Activated T-cell treated with anti-CD3 and anti-CD28 coated beads, Interleukin-2, amount 50 U/mL, for 4 hours (primary cell): ENCODE measurements around the gene CNNM2. TPM values are rescaled to one million over a fixed set of nuclear protein-coding genes. Genes with fewer than 3 reads are reported as not detected.
"Not testable (repeated sequence)": the region's sequence is repeated elsewhere in the genome, so short reads cannot be mapped to it uniquely, and the experiment has no call there.

Experiments
- ATAC-seq, 2 donors: fragments of 200-7000 bp; cut with Tn5 transposase; one replicate each; pipeline ENCODE4 v1.10.0; 2021
- DNase-seq: peaks from one replicate; pipeline ENCODE4 v3.0.0-alpha.2; 2020
- H3K27me3 Mint-ChIP-seq: one replicate; pipeline ENCODE4 v1.8.0; 2021; ENCODE audit warnings: low read depth, mixed read lengths
- H3K36me3 Mint-ChIP-seq: one replicate; pipeline ENCODE4 v1.8.0; 2022; ENCODE audit warnings: mixed read lengths; ENCODE audit not compliant: insufficient read depth
- H3K4me1 Mint-ChIP-seq: one replicate; pipeline ENCODE4 v1.8.0; 2021; ENCODE audit warnings: low read depth, mixed read lengths
- H3K4me3 Mint-ChIP-seq: one replicate; pipeline ENCODE4 v1.8.0; 2021; ENCODE audit warnings: mild to moderate bottlenecking, moderate library complexity, mixed read lengths
- H3K9me3 Mint-ChIP-seq: one replicate; pipeline ENCODE4 v1.8.0; 2021; ENCODE audit warnings: mixed read lengths
- total RNA-seq, 3 donors: library from RNA; stranded (reverse); gene quantifications; one replicate each; pipeline ENCODE4 v1.2.1, GENCODE V29; 2021

The CNNM2 gene
- total RNA-seq, 3 donors from 2014 or later = 6.0 to 6.3 (median 6.1) TPM

DNA sequence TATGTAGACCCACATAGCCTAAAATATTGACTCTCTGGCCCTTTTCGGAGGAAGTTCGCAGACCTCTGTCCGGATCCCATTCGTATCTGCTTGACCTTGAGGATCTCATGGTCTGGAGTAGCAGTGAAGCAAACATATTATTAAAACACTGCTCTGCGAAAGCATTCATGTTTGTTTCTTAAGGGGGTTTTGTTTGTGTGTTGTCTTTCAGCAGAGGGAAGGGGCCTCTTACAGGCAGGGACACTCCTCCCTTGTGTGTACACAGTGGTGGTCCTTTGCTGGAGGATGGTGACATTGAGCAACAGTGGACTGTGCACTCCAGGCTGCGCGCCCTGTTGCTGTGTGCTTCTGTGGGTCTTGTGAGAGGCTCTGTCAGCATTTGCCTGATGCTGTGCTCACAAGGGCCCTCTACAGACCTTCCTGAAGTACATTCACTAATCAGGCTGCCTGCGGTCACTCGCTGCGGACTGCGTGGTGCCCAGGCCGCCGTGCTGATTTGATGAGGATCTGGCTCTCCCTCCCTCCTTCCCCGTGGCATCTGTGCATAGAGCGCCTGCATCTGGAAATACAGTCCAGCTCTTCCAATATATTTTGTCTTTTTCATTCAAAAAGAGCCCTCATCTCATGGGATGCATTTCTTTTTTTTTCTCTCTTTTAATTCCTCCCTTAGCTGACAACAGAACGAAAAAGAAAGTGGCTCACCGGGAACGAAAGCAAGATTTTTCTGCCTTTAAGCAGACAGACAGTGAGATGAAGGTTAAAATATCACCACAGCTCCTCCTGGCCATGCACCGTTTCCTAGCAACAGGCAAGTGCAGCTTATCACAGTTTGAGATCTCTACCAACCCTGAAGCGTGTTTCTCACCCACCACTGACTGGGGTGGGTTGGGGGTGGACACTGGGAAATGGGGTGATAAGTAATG lies 135.8 kb downstream of the CNNM2 start:
- peaks cover 8% of the 10 kb centered on the region for H3K36me3 Mint-ChIP-seq
- H3K4me3 Mint-ChIP-seq = peak overlapping the region; percentile 86
- H3K9me3 Mint-ChIP-seq = no peaks in the 10 kb centered on the region
- H3K27me3 Mint-ChIP-seq = no peaks in the 10 kb centered on the region
- no peak for DNase-seq
- peak; percentile 82 to 88 for ATAC-seq
- H3K4me1 Mint-ChIP-seq = peaks cover 18% of the 10 kb centered on the region

DNA sequence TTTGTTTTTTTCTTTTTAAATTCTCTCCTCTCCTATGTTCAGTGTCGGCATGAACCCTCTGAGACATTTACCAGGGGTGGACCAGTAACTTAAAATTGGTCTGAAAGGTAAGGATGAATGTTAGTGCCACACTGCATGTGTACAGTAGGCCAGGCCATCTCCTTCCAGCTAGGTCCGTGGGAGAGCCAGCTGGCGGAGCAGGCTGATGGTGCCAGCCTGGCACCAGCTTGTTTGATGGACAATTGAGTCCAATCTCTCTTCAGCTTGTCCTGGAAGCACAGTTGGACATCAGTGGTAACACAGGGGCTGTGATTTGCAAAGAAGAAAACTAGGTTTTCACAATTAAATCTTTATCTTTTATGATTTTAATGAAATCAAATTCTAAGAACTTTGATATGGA lies 136.5 kb downstream of the CNNM2 start:
- peaks cover 18% of the 10 kb centered on the region for H3K4me1 Mint-ChIP-seq
- ATAC-seq (no peak), DNase-seq (no peak)
- H3K36me3 Mint-ChIP-seq = peaks cover 8% of the 10 kb centered on the region
- H3K27me3 Mint-ChIP-seq = no peaks in the 10 kb centered on the region
- no peaks in the 10 kb centered on the region for H3K9me3 Mint-ChIP-seq
- peak overlapping the region; percentile 86 for H3K4me3 Mint-ChIP-seq

DNA sequence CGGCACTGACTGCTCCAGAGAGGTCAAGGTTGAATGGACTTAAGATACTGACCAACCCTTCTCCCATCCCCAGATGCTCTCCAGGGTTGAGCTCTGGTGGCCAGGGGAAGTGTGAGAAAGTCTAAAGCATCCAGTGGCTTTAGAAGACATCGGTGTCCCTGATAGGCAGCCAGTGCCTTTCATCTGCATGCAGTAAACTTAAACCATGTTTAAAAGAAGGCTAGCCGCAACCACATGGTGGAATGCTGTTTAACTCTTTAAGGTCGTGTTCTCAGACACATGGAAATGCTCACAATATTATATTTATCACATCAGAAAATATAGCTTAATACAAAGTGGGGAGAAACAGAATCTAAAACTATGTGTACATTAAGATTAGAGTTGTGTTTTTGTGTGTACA lies 137.0 kb downstream of the CNNM2 start:
- Mint-ChIP-seq H3K9me3 (no peaks in the 10 kb centered on the region), H3K4me1 (peaks cover 18% of the 10 kb centered on the region), H3K4me3 (no peak overlapping the region), H3K27me3 (no peaks in the 10 kb centered on the region), H3K36me3 (peaks cover 8% of the 10 kb centered on the region)
- DNase-seq (no peak), ATAC-seq (no peak)

DNA sequence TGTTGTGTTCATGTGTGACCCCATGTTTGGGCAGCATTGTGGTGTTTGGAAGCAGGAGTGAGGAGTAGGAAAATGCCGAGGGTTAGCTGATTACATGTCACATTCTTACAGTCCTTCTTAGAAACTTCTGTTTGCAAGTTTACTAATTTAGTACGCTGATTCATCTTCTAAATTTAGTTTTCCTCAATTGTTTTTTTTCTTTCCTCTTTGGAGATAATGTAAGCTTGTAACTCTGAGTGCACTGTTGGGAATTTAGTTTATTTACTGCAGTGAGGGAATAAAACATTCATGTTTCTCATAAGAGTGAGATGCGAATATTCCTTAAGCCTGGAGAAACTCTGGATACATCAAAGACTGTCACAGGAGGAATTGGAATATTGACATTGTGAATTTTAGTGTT lies 139.9 kb downstream of the CNNM2 start:
- no peaks in the 10 kb centered on the region for H3K9me3 Mint-ChIP-seq
- no peaks in the 10 kb centered on the region for H3K27me3 Mint-ChIP-seq
- no peak overlapping the region for H3K4me3 Mint-ChIP-seq
- DNase-seq (no peak), ATAC-seq (no peak)
- H3K4me1 Mint-ChIP-seq = peaks cover 18% of the 10 kb centered on the region
- H3K36me3 Mint-ChIP-seq = peaks cover 8% of the 10 kb centered on the region

DNA sequence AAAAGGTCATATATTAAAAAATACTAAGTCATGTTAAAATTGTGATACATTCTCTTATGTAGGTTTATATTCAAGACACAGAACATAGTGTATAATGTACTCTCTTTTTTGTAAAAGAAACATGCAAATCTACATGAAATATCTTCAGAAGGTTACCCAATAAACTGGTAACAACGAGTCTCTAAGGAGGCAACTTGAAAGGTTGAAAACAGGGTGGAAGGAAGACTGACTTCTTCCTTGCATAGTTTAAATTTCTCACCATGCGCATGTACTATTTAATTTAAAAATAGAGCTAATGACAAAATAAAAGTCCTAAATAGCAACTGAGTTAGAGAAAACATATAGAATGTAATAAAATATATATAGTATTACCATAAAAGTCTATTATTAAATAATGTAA lies 142.5 kb downstream of the CNNM2 start:
- H3K36me3 Mint-ChIP-seq = peaks cover 12% of the 10 kb centered on the region
- no peaks in the 10 kb centered on the region for H3K27me3 Mint-ChIP-seq
- H3K9me3 Mint-ChIP-seq = no peaks in the 10 kb centered on the region
- ATAC-seq (no peak), DNase-seq (no peak)
- H3K4me3 Mint-ChIP-seq = no peak overlapping the region
- H3K4me1 Mint-ChIP-seq = no peaks in the 10 kb centered on the region

DNA sequence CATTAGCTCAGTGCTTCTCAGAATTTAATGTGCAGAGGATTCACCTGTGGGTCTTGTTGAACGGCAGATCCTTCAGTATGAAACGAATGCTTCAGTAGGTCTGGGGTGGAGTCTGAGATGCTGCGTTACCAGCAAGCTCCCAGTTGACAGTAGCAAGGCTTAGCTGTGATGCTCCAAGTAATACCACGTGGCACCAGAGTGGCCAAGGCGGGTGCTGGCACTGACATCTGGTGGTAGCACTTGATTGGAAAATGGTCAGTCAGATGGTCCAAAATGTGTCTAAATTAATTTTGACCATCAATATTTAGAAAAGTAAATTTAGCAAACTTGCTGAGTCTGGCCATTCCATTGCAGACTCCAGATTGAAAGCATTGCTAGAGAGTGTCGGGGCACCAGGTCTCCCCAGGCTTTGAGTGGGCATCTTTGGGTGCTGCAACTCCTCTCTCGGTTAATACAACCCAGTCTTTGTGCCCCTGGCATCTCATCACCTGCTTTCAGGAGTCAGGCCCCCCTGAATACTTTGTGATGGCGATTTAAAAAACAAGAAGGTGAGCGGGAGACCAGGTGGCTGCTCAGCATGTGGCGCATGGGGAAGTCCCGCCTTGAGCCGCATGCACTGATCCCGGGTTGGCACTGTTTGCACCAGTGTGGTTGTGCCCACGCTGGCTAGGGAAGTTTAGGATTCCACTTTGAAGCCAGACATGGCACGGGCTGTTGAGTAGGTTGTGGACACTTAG lies 144.9 kb downstream of the CNNM2 start:
- Mint-ChIP-seq H3K36me3 (peaks cover 6% of the 10 kb centered on the region), H3K4me1 (no peaks in the 10 kb centered on the region), H3K27me3 (no peaks in the 10 kb centered on the region), H3K4me3 (no peak overlapping the region), H3K9me3 (no peaks in the 10 kb centered on the region)
- DNase-seq = no peak
- ATAC-seq = no peak

DNA sequence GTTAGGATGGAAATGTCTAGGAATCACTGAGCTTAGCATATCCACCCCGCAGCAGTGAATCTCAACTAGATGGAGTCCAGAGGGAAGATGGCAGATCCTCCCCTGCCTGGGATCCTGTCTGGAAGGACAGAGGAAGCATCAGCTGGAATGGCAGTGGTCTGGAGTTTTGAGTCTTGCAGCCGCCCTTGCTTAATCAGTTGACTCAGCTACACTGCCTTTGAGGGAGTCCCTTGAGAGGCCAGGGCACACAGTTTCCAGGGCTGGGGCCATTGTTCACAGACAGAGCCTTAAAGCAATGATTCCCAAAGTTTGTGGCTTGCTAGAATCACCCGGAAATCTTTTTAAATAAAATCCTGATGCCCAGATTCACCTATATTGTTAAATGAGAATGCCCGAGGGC lies 146.9 kb downstream of the CNNM2 start:
- H3K4me1 Mint-ChIP-seq = peaks cover 14% of the 10 kb centered on the region
- DNase-seq (no peak), ATAC-seq (no peak)
- no peaks in the 10 kb centered on the region for H3K9me3 Mint-ChIP-seq
- H3K27me3 Mint-ChIP-seq = no peaks in the 10 kb centered on the region
- no peak overlapping the region for H3K4me3 Mint-ChIP-seq
- peaks cover 6% of the 10 kb centered on the region for H3K36me3 Mint-ChIP-seq

DNA sequence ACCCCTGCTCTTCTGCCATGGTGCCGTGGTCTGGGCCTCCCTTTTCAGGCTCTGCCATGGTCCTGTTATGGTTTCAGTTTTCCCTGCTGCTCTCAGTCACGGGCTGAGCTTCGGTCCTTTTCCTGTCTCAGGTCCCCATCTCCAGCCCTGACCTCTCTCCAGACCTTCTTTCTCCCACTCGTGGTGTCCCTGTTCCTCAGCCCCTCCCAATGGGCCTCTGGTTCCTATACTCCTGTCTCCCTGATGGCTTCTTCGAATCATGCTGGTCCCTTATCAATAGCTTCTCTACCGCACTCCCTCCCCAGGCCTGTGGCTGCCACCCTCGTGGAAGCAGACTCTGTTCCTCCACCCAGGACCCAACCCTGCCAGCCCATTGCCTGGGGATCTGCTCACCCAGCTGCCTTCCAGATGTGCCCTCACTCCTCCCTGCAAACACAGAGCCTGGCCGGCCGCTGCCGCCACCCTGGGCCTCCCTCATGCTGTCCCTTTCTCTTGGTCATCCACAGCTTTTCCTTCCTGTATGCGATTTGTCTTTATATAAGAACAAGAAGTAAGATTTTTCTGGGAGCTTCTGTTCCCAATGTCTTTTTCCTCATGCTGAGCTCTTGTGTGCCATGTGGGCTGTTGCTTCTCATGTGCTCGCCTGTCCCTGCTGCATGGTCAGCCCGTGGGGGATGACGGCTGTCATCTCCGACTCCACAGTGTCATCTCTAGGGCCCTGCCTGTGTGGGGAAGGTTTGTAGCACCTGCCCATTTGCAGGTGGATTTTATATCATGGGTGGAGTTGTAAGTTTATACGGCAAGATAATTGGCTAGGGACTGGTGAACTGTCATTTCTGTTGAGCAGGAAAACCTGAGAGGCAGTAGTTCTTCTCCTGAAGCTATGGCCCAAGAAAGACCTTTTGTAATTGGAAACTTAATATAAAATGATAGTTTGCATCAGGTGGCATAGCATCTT lies 148.3 kb downstream of the CNNM2 start:
- H3K9me3 Mint-ChIP-seq = no peaks in the 10 kb centered on the region
- H3K36me3 Mint-ChIP-seq = peaks cover 6% of the 10 kb centered on the region
- ATAC-seq (no peak), DNase-seq (no peak)
- H3K4me1 Mint-ChIP-seq = peaks cover 26% of the 10 kb centered on the region
- H3K27me3 Mint-ChIP-seq = no peaks in the 10 kb centered on the region
- H3K4me3 Mint-ChIP-seq = no peak overlapping the region

DNA sequence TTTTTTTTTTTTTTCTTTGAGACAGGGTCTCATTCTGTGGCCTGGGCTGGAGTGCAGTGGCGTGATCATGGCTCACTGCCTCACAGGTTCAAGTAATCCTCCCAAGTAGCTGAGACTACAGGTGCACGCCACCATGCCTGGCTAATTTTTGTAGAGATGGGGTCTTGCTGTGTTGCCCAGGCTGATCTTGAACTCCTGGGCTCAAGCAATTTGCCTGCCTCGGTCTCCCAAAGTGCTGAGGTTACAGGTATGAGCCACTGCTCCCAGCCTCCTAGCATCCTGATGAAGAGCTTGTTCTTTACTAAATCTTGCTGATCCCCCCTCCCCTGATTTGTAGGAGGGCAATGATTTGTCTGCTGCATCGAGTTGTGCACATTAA lies 149.0 kb downstream of the CNNM2 start:
- not testable (repeated sequence) for H3K27me3 Mint-ChIP-seq, ATAC-seq, H3K4me3 Mint-ChIP-seq, DNase-seq, H3K9me3 Mint-ChIP-seq, H3K36me3 Mint-ChIP-seq
- peaks cover 29% of the 10 kb centered on the region for H3K4me1 Mint-ChIP-seq

DNA sequence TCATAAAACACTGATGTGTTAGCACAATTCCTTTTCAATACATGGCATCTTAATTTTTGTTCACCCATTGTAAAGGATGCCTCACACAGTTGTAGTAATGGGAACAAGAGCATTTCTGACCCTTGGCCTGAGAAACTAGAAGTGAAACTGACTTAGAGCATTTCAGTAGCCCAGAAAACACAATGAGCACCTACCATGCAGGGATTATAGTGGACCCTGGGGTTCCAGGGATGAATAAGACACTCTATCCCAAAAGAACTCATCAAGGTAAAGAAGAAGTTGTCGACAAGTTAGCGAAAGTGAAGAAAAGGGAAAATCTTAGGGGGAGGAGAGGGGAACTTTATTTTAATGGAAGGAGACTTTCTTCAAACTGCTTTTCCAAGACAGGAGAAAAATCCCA lies 149.4 kb downstream of the CNNM2 start:
- Mint-ChIP-seq H3K4me1 (peaks cover 29% of the 10 kb centered on the region), H3K36me3 (peaks cover 6% of the 10 kb centered on the region), H3K4me3 (no peak overlapping the region), H3K9me3 (no peaks in the 10 kb centered on the region), H3K27me3 (no peaks in the 10 kb centered on the region)
- ATAC-seq (no peak), DNase-seq (no peak)

DNA sequence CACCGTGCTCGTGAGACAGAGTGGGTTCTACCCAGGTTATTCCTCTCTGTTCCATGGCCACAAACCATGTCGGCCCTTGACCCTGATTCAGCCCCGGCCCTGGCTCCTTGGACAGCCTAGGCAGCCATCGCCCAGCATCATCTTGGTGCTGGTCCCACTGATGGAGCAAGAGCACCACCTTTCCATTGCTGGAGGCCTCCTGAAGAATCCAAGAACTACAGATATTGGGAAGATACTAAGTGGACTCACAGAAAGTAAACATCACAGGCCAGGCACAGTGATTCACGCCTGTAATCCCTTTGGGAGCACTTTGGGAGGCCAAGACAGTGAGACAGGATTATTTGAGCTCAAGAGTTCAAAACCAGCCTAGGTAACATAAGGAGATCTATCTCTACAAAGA lies 149.9 kb downstream of the CNNM2 start:
- H3K4me1 Mint-ChIP-seq = peaks cover 29% of the 10 kb centered on the region
- H3K36me3 Mint-ChIP-seq = peaks cover 6% of the 10 kb centered on the region
- no peaks in the 10 kb centered on the region for H3K27me3 Mint-ChIP-seq
- no peak overlapping the region for H3K4me3 Mint-ChIP-seq
- no peaks in the 10 kb centered on the region for H3K9me3 Mint-ChIP-seq
- DNase-seq (no peak), ATAC-seq (no peak)

DNA sequence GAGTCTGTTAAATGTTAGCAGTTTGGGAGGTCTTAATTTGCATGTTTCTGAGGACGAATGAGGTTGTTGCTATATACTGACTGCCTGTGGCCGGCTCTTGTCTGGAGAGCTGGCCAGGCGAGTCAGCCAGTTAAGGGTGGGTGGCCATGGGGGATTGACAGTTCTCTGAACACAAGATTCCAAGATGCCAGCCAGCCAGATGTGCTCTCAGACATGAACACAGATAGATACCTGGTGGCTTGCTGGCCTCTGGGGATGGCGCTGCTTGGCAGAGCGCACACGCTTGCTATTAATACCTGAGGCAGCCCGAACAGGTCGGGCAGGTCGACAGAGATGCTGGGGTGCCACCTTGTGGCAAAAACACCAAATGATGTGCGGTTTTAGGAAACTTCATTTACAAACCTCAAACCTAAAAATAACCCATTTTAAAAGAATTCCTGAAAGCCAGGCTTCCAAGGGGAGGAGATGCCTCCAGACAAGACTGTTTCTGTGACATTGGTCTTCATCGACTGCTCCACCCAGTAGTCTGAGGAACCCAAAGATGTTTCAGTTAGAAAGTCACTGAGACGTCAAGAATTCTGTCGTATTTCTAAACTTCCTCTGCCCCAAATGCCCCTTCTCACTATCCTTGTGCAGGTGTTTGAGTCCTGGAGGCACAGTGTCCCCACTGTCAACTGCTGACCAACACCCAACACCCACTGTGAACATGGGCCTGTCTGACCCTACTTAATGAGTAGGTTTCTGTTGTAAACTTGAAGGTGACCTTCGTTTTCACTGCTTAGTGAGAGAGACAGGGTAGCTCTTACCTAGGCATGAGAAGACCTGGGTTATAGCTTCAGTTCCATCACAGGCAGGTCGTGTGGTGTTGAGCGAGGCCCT lies 151.6 kb downstream of the CNNM2 start:
- H3K36me3 Mint-ChIP-seq = peaks cover 7% of the 10 kb centered on the region
- no peaks in the 10 kb centered on the region for H3K27me3 Mint-ChIP-seq
- ATAC-seq = peak; percentile 86 to 88
- H3K4me3 Mint-ChIP-seq = no peak overlapping the region
- peak; percentile 62 for DNase-seq
- H3K9me3 Mint-ChIP-seq = no peaks in the 10 kb centered on the region
- peaks cover 29% of the 10 kb centered on the region for H3K4me1 Mint-ChIP-seq

DNA sequence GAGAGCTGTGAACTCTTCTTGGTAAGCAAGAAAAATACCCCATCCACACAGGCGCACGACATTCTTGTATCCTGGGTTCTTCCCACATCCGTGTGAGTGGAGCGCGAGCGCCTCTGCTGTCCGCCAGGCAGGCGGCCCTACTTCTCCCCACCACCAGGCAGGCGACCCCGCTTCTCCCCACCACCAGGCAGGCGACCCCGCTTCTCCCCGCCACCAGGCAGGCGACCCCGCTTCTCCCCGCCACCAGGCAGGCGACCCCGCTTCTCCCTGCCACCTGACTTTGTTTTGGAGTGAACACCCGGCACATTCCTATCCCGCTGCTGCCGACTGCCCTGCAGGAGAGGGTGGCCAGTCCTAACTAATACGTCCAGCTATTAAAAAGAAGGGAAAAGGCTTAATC lies 154.2 kb downstream of the CNNM2 start:
- ATAC-seq = no peak
- Mint-ChIP-seq H3K36me3 (peaks cover 15% of the 10 kb centered on the region), H3K27me3 (no peaks in the 10 kb centered on the region), H3K4me3 (no peak overlapping the region), H3K4me1 (peaks cover 29% of the 10 kb centered on the region), H3K9me3 (no peaks in the 10 kb centered on the region)
- DNase-seq = no peak
